SU-DHL-6 (cell line): ENCODE data around the gene MYO1D.
"Not testable (repeated sequence)": the region's sequence is repeated elsewhere in the genome, so short reads cannot be mapped to it uniquely, and the experiment has no call there.

ENCODE experiments used
- H2AFZ ChIP-seq: fragments of 200-600 bp; sonication (generic); 2 replicates; pipeline ENCODE4 v1.6.1; 2014; ENCODE audit warnings: low read depth, mild to moderate bottlenecking, moderate library complexity, mixed read lengths, antibody characterized with exemption, low read length; ENCODE audit not compliant: severe bottlenecking
- H3F3A ChIP-seq: fragments of 200-600 bp; shearing (Covaris generic); 2 replicates; pipeline ENCODE4 v1.6.0; 2016; ENCODE audit warnings: antibody characterized with exemption, mild to moderate bottlenecking; ENCODE audit not compliant: insufficient read depth
- H3K27ac ChIP-seq: fragments of 200-600 bp; sonication (generic); 2 replicates; pipeline ENCODE4 v1.5.1; 2016; ENCODE audit warnings: low read depth, mild to moderate bottlenecking, low read length, moderate library complexity, mixed read lengths
- H3K27me3 ChIP-seq: fragments of 200-600 bp; sonication (generic), shearing (Covaris generic); 2 replicates; pipeline ENCODE4 v1.6.0; 2014; ENCODE audit warnings: mild to moderate bottlenecking, low read length
- H3K36me3 ChIP-seq: fragments of 200-600 bp; sonication (generic); 2 replicates; pipeline ENCODE4 v1.6.1; 2014; ENCODE audit warnings: mild to moderate bottlenecking, low read length, mixed read lengths
- H3K4me2 ChIP-seq: fragments of 300-600, 200-600 bp; shearing (Covaris generic), sonication (generic); 2 replicates; pipeline ENCODE4 v1.6.0; 2014; ENCODE audit warnings: low read length, low read depth, mild to moderate bottlenecking; ENCODE audit not compliant: poor library complexity, severe bottlenecking
- H3K4me3 ChIP-seq: fragments of 200-600 bp; sonication (generic); 2 replicates; pipeline ENCODE4 v1.5.1; 2014; ENCODE audit warnings: antibody characterized with exemption, low read length, mild to moderate bottlenecking, mixed read lengths; ENCODE audit not compliant: insufficient read depth, poor library complexity, severe bottlenecking
- H3K79me2 ChIP-seq: fragments of 200-600 bp; sonication (generic); 2 replicates; pipeline ENCODE4 v1.6.1; 2014; ENCODE audit warnings: mild to moderate bottlenecking, low read length, moderate library complexity; ENCODE audit not compliant: insufficient read depth
- H3K9ac ChIP-seq: fragments of 200-600 bp; sonication (generic); 2 replicates; pipeline ENCODE4 v1.7.0; 2014; ENCODE audit warnings: mild to moderate bottlenecking, low read length
- H3K9me2 ChIP-seq: fragments of 200-600 bp; sonication (generic); replicated peaks from 2 replicates; pipeline ENCODE4 v1.6.1; 2014; ENCODE audit warnings: low read length; ENCODE audit not compliant: insufficient read depth
- H3K9me3 ChIP-seq: fragments of 200-600 bp; sonication (generic); 2 replicates; pipeline ENCODE4 v1.6.1; 2014; ENCODE audit warnings: low read length, mixed read lengths; ENCODE audit not compliant: insufficient read depth
- H4K20me1 ChIP-seq: fragments of 200-600 bp; sonication (generic); 2 replicates; pipeline ENCODE4 v1.6.1; 2014; ENCODE audit warnings: low read depth, mild to moderate bottlenecking, antibody characterized with exemption, low read length, moderate library complexity, mixed read lengths
- CTCF ChIP-seq: fragments of 200-600 bp; sonication (generic); IDR thresholded peaks from one replicate; pipeline ENCODE4 v1.5.1; 2017; ENCODE audit warnings: antibody characterized with exemption, mild to moderate bottlenecking, low read length, moderate library complexity; ENCODE audit not compliant: insufficient read depth, poor library complexity, severe bottlenecking
- EZH2phosphoT487 ChIP-seq: fragments of 200-600 bp; sonication (generic), shearing (Covaris generic); conservative IDR thresholded peaks from 2 replicates; pipeline ENCODE4 v1.6.1; 2018; ENCODE audit warnings: mild to moderate bottlenecking, antibody characterized with exemption, low read length, moderate library complexity, mixed read lengths

MYO1D gene

GRCh38 chr17:32827227-32827626, 49.7 kb downstream of the MYO1D start:
- Histone ChIP-seq H3K79me2 (no peaks in the 10 kb centered on the region), H3K4me3 (no peak overlapping the region), H2AFZ (no peak overlapping the region), H4K20me1 (no peaks in the 10 kb centered on the region), H3K27ac (no peak overlapping the region), H3K27me3 (no peaks in the 10 kb centered on the region; the same call in 1 of the 2 replicates), H3F3A (no peaks in the 10 kb centered on the region), H3K4me2 (no peak overlapping the region), H3K9ac (no peak overlapping the region), H3K9me3 (no peaks in the 10 kb centered on the region), H3K9me2 (no peaks in the 10 kb centered on the region), H3K36me3 (no peaks in the 10 kb centered on the region)
- no peak for TF ChIP-seq CTCF
- TF ChIP-seq EZH2phosphoT487: no peak

- Histone ChIP-seq H4K20me1 (no peaks in the 10 kb centered on the region), H3K4me2 (no peak overlapping the region), H3K27ac (no peak overlapping the region), H3K79me2 (no peaks in the 10 kb centered on the region), H2AFZ (no peak overlapping the region), H3K9me2 (no peaks in the 10 kb centered on the region), H3F3A (no peaks in the 10 kb centered on the region), H3K27me3 (no peaks in the 10 kb centered on the region; the same call in 1 of the 2 replicates), H3K4me3 (no peak overlapping the region), H3K36me3 (no peaks in the 10 kb centered on the region), H3K9ac (no peak overlapping the region), H3K9me3 (no peaks in the 10 kb centered on the region)
- no peak for TF ChIP-seq EZH2phosphoT487
- no peak for TF ChIP-seq CTCF
These were observed 50.8 kb downstream of the MYO1D start for GRCh38 chr17:32826076-32826475.

GRCh38 chr17:32824334-32824733, 52.6 kb downstream of the MYO1D start:
- Histone ChIP-seq H3K36me3 (no peaks in the 10 kb centered on the region), H3F3A (no peaks in the 10 kb centered on the region), H3K4me2 (no peak overlapping the region), H4K20me1 (no peaks in the 10 kb centered on the region), H3K4me3 (no peak overlapping the region), H3K9ac (no peak overlapping the region), H3K9me2 (no peaks in the 10 kb centered on the region), H3K27me3 (no peaks in the 10 kb centered on the region; the same call in 1 of the 2 replicates), H3K9me3 (no peaks in the 10 kb centered on the region), H3K79me2 (no peaks in the 10 kb centered on the region), H3K27ac (no peak overlapping the region), H2AFZ (no peak overlapping the region)
- TF ChIP-seq EZH2phosphoT487 (no peak), CTCF (no peak)

GRCh38 chr17:32822996-32823395, 53.9 kb downstream of the MYO1D start:
- Histone ChIP-seq H3K9me3 (no peaks in the 10 kb centered on the region), H3K9ac (no peak overlapping the region), H4K20me1 (no peaks in the 10 kb centered on the region), H3K79me2 (no peaks in the 10 kb centered on the region), H3K27ac (no peak overlapping the region), H3K27me3 (no peaks in the 10 kb centered on the region; the same call in 1 of the 2 replicates), H2AFZ (no peak overlapping the region), H3K36me3 (no peaks in the 10 kb centered on the region), H3K4me3 (no peak overlapping the region), H3K9me2 (no peaks in the 10 kb centered on the region), H3F3A (no peaks in the 10 kb centered on the region), H3K4me2 (no peak overlapping the region)
- no peak for TF ChIP-seq CTCF
- TF ChIP-seq EZH2phosphoT487: no peak

- H3K27me3 ChIP-seq, H3K9me3 ChIP-seq, H3K4me3 ChIP-seq, H3K79me2 ChIP-seq, H3K27ac ChIP-seq, H3K9me2 ChIP-seq, H2AFZ ChIP-seq, H3K4me2 ChIP-seq, H3K36me3 ChIP-seq, H3K9ac ChIP-seq, H4K20me1 ChIP-seq, H3F3A ChIP-seq: not testable (repeated sequence)
These were observed 54.7 kb downstream of the MYO1D start for GRCh38 chr17:32821987-32822934.
